Measurements from ENCODE around the gene HSDL2.

Gene HSDL2

GRCh38 chr9:112462855-112463254 is 82.9 kb downstream of the HSDL2 start:
- no peak for DNase-seq

- DNase-seq: no peak
Measured at GRCh38 chr9:112465352-112465751, 85.4 kb downstream of the HSDL2 start.

- no peak for DNase-seq
Measured at GRCh38 chr9:112472996-112473395, 93.1 kb downstream of the HSDL2 start.

GRCh38 chr9:112473986-112474385 is 94.1 kb downstream of the HSDL2 start:
- no peak for DNase-seq

GRCh38 chr9:112475318-112475717 is 95.4 kb downstream of the HSDL2 start:
- no peak for DNase-seq

GRCh38 chr9:112477330-112477729 is 97.4 kb downstream of the HSDL2 start:
- no peak for DNase-seq

GRCh38 chr9:112479221-112479620 is 99.3 kb downstream of the HSDL2 start:
- no peak for DNase-seq

GRCh38 chr9:112484607-112485006 is 104.7 kb downstream of the HSDL2 start:
- no peak for DNase-seq

- no peak for DNase-seq
Measured at GRCh38 chr9:112485574-112485973, 105.7 kb downstream of the HSDL2 start.

GRCh38 chr9:112486221-112487007 is 106.5 kb downstream of the HSDL2 start, which contains the start of gene KIAA1958:
KIAA1958 (plus strand) TSS chr9:112486827; CDS start chr9:112574081, 87,254 bp downstream.
- peak in 1 of 2 experiments; percentile 20 for DNase-seq

- no peak for DNase-seq
Measured at GRCh38 chr9:112487008-112487798, 107.3 kb downstream of the HSDL2 start.

- no peak for DNase-seq
Measured at GRCh38 chr9:112487799-112488340, 108.0 kb downstream of the HSDL2 start.

- no peak for DNase-seq
Measured at GRCh38 chr9:112489039-112489546, 109.2 kb downstream of the HSDL2 start.

GRCh38 chr9:112489876-112490666 is 110.2 kb downstream of the HSDL2 start:
- no peak for DNase-seq

- no peak for DNase-seq
Measured at GRCh38 chr9:112493393-112494137, 113.7 kb downstream of the HSDL2 start.

GRCh38 chr9:112494153-112494552 is 114.2 kb downstream of the HSDL2 start:
- no peak for DNase-seq

- DNase-seq: no peak
Measured at GRCh38 chr9:112495614-112496013, 115.7 kb downstream of the HSDL2 start.

GRCh38 chr9:112496074-112496722 is 116.3 kb downstream of the HSDL2 start:
- DNase-seq: peak; percentile 76 to 78

GRCh38 chr9:112500842-112501241 is 120.9 kb downstream of the HSDL2 start:
- no peak for DNase-seq

- DNase-seq: no peak
Measured at GRCh38 chr9:112501287-112501686, 121.4 kb downstream of the HSDL2 start.
